ENCODE results near the gene FAM209A. TPM values are rescaled to one million over a fixed set of nuclear protein-coding genes. Genes with fewer than 3 reads are reported as not detected.
A peak's percentile ranks its signal among the peaks of the same experiment; 100 is the strongest.
"Not testable (repeated sequence)": the region's sequence is repeated elsewhere in the genome, so short reads cannot be mapped to it uniquely, and the experiment has no call there.

Gene FAM209A
- total RNA-seq, 1 donor from 2014 or later: not detected

DNA sequence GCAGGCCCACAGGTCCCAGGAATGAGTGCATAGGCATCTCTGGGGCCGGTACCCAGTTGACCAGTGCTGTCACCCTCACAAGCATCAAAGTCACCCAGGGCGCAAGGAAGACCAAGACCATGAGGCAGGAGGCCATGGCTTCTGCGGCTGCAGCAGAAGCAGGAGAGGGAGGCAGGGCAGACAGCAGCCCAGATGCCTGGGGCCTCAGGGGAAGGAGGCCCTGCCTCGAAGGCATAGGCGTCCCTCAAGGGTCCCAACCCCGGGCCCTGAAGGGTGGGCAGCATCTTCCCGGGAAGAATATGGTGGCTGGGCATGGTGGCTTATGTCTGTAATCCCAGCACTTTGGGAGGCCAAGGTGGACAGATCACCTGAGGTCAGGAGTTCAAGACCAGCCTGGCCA is 3.0 kb downstream of the FAM209A start:
- no peak for ATAC-seq
- DNase-seq: no peak
- intact Hi-C loops (cut with micrococcal nuclease): no loop called here

DNA sequence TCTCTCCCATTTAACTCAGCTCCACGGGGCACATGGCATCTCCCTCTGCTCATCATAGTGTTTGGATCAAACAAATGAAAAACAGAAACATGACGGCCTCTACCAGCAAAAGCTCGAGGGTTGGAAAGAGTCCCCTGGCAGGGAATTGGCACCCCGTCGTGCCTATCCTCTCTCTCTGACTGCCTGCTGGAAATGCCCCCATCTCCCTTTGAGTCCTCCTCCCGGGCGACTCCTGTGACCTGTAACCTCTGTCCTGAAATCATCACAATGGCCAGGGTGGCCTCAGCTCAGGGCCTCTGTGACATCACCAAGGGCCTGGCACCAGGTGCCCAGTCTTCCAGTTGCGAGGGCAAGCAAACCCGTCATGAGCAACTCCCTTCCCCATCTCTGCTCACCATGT is 8.4 kb downstream of the FAM209A start, which contains the start of gene FAM209B:
Gene FAM209B, plus strand, starts transcription at position 301 of the 400 bp plus-strand sequence. Its CDS starts 96 bp downstream, at position 397.
- not testable (repeated sequence) for ATAC-seq, DNase-seq

DNA sequence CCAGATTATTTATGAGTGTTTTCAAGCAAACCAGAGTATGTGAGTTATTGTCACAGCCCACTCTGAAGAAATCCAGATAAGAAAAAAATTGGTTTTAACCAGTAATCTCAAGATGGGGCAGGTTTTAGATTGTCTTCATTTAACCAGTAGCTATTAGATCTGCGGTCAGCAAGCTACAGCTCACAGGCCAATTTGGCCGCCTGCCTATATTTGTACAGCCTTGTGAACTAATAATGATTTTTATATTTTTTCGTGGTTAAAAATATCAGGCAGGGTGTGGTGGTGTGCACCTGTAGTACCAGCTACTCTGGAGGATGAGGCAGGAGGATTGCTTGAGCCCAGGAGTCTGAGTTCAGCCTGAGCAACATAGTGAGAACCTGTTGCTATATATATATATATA is 13.5 kb downstream of the FAM209A start:
- DNase-seq (no peak), ATAC-seq (no peak)
- intact Hi-C loops (cut with micrococcal nuclease): no loop called here

More for the DNA sequence above, 8.4 kb downstream of the FAM209A start, which contains the start of gene FAM209B:
- intact Hi-C loops (cut with micrococcal nuclease): not testable (repeated sequence)

DNA sequence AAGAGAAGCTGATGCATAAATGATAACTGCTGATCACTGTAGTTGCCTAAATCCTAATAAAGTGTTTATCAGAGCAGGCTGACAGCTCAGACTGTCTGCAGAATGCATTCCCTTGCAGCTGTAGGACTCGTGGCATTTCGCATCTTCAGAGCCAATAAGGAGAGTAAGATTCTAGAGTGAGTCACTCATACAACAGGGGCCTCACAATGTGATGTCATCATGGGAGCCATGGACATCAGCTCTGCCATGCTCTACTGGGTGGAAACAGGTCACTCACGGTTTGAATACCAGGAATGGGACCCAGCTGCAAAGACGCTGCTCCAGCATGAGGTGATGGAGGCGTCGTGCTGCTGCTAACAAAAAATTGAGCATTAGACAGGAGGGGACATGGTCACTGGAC is 15.9 kb downstream of the FAM209A start:
- intact Hi-C loops (cut with micrococcal nuclease): no loop called here
- no peak for ATAC-seq
- DNase-seq: no peak

DNA sequence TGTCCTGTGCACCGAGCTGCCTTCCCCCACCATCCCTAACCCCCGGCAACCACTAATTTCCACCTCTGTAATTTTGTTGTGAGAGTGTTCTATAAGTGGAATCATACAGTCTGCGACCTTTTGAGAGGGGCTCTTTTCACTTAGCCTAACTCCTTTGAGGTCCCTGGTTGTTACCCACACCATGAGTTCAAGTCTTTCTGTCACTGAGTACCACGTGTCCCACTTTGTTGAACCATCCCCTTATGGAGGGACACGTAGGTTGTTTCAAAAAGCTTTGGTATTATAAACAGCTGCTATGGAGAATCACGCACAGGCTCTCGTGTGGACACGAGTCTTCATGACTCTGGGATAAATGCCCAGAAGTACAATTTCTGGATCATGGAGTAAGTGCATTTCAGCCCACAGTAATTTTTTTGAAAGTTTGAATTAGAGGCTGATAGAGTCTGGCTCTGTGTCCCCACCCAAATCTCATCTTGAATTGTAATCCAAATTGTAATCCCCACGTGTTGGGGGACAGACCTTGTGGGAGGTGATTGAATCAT is 18.0 kb downstream of the FAM209A start:
- ATAC-seq: no peak
- no peak for DNase-seq
- intact Hi-C loops (cut with micrococcal nuclease): no loop called here

DNA sequence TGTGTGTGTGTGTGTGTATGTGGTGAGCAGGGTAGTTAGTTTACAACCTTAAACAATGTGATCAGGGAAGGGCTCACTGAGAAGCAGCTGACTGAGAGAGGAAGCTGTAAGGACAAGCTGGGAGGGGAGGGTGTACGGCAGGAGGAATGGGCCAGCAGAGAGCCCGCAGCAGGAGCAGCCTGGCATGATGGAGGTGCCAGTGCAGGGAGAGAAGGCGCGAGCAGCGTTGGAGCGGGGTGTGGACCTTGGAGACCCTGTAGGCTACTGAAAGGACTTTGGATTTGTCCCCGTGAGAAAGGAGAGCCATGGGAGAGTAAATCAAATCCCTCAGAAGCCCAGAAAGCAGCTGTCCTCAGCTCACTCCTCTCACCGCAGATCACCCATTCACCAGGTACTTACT is 27.0 kb downstream of the FAM209A start:
- no peak for DNase-seq
- intact Hi-C loops (cut with micrococcal nuclease): no loop called here
- no peak for ATAC-seq

DNA sequence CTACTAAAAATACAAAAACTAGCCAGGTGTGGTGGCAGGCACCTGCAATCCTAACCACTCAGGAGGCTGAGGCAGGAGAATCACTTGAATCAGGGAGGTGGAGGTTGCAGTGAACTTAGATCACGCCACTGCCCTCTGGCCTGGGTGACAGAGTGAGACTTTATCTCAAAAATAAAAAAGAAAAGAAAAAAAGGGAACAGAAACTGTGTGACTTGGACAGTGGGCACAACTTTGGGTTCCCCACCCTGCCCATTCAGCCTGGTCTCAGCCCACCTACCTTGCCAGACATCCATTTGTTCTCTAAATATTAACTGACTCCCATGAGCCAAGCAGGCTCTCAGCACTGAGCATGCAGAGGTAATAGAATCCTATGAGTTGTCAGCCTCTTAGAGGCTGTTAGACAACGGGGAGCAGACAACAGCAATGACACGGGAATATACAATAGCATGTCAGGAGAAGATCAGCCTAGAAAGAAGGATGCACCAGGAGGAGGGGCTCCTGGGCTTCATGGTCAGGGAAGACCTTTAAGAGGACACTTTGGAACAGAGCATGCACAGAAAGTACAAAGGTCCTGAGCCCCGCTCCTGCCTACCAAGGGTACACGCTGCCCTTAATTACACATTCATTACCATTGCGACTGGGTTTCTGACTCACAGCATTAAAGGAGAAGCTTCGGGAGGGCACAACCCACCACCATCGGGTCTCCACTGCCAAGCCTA is 28.5 kb downstream of the FAM209A start:
- DNase-seq: no peak
- intact Hi-C loops (cut with micrococcal nuclease): no loop called here
- ATAC-seq: no peak

DNA sequence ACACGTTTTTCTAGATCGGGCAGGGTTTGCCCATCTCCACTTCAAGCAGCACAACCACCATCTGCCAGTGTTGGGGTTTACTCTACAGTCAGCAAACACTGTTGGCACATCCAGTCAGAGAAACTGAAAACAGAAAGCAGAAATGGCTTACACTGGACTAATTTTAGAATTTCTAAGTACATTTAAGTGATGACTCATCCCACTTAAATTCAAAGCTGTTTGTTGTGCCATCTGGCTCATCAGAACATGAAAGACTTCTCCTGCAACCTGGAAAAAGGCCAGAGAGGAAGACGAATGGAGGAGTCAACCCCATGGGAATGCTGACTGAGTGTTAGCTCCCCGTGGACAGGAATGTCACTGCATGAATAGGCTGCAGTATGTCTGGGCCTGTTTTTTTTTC is 30.3 kb downstream of the FAM209A start:
- ATAC-seq: peak; percentile 94
- intact Hi-C loops (cut with micrococcal nuclease): no loop called here

DNA sequence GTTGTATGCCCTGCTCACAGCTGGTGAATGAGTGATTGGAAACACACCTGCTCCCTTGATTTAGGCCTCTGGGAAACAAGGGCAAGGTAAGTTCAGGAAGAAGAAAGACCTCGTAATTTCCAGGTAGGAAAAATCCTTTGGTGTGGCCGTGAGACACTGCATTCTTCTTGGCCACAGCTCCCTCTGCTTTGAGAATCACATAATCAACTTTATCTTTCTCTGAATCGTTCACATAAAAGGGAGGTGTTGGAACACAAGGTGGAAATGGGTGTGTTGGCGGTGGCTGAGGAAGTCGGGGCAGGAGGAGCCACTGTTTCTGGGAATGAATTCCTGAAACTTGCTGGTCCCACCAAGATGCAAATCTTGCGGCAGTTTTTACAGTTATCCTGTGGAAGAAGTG is 34.4 kb downstream of the FAM209A start:
- ATAC-seq: peak; percentile 15
- intact Hi-C loops (cut with micrococcal nuclease): no loop called here
- DNase-seq: no peak

More for the DNA sequence above, 30.3 kb downstream of the FAM209A start:
- no peak for DNase-seq

DNA sequence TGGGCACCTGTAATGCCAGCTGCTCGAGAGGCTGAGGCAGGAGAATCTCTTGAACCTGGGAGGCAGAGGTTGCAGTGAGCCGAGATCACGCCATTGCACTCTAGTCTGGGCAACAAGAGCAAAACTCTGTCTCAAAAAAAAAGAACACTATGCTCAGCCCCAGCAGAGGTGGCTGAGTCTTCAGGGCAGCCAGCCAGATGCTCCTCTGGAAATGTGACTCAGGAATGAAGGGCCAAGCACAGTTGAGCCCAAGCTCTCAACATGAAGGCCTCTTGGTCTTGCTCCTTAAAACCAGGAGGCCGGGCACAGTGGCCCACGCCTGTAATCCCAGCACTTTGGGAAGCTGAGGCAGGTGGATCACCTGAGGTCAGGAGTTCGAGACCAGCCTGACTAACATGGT is 40.0 kb downstream of the FAM209A start:
- ATAC-seq; DNase-seq; intact Hi-C loops (cut with micrococcal nuclease): not testable (repeated sequence)

DNA sequence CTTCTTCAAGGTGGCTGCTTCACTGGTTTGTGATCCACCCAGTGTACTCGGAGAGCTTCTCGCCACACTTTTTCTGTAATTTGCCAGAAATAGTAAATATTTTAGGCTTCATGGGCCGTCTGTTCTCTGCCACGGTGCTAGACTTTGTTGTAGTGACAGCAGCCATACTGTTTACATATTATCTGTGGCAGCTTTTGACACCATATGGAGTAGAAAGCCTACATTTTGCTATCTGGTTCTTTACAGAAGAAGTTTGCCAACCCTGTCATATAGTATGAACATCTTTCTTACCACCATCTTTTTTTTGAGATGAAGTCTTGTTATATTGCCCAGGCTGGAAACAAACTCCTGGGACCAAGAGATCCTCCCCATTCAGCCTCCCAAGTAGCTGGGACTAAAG is 41.0 kb downstream of the FAM209A start:
- intact Hi-C loops (cut with micrococcal nuclease): no loop called here
- ATAC-seq (no peak), DNase-seq (no peak)

DNA sequence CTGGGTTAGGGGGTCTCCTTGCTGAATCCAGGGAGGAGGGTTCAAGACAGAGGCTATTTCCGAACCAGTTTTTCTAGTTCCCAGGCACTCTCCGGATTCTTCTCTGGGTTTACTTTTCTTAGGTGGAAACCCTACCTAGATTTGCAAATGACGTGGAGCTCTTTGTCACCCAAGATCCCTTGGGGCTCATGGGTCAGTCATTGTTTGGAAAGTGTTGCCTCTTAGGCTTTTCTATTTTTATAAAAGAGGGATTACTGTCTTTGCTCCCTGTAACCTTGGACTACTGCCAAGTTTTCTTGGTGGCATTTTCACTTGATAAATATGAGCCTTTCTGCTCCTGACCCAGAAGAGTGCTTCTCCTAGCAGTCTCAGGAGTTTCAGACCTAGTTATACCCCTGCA is 42.1 kb downstream of the FAM209A start:
- intact Hi-C loops (cut with micrococcal nuclease): no loop called here
- ATAC-seq (peak; percentile 54), DNase-seq (no peak)

DNA sequence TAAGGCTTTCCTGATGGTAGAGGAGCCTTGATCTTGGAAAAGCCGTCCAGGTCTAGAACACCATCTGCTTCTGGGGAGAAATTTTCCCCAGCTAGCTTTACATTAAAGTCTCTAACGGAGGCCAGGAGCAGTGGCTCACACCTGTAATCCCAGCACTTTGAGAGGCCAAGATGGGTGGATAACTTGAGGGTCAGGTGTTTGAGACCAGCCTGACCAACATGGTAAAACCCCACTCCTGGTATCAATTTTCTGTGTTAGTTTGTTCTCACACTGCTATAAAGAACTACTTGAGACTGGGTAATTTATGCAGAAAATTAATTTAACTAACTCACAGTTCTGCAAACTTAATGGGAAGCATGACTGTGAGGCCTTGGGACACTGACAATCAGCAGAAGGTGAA is 46.3 kb downstream of the FAM209A start:
- intact Hi-C loops (cut with micrococcal nuclease): no loop called here
- ATAC-seq: no peak

DNA sequence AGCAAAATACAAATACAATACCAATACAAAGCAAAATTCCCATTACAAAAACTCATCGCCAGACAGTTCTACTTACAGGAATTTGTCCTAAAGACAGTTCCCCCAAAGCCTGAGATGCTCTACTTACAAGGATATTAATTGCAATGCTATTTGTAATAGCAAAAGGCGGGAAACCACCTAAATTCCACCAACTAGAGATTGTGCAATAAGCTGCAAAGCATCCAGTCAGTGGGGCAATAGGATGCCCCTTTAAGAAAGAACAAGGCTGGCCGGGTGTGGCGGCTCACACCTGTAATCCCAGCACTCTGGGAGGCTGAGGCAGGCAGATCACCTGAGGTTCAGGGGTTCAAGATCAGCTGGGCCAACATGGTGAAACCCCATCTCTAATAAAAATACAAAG is 47.6 kb downstream of the FAM209A start:
- intact Hi-C loops (cut with micrococcal nuclease): no loop called here
- DNase-seq: no peak
- no peak for ATAC-seq

More for the DNA sequence above, 46.3 kb downstream of the FAM209A start:
- no peak for DNase-seq

DNA sequence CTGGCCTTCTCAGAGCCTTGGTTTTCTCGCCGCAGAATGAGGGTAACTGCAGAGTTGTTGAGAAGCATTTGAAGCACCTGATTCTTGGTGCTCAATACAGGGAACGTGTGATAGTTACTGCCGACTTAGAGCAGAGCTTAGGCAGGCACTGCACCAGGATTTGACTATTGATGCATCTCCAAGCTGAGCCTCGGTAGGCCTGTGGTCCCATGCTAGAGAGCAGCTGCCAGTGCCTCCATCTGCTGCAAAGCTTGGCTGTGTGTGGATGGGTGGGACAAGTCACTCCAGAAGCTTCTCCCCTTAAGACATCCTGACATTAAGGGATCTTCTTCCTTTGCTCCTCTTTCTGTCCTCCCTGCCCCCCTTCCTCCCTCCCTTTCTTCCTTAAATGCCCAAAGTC is 49.4 kb downstream of the FAM209A start:
- ATAC-seq: no peak
- intact Hi-C loops (cut with micrococcal nuclease): no loop called here
- no peak for DNase-seq

DNA sequence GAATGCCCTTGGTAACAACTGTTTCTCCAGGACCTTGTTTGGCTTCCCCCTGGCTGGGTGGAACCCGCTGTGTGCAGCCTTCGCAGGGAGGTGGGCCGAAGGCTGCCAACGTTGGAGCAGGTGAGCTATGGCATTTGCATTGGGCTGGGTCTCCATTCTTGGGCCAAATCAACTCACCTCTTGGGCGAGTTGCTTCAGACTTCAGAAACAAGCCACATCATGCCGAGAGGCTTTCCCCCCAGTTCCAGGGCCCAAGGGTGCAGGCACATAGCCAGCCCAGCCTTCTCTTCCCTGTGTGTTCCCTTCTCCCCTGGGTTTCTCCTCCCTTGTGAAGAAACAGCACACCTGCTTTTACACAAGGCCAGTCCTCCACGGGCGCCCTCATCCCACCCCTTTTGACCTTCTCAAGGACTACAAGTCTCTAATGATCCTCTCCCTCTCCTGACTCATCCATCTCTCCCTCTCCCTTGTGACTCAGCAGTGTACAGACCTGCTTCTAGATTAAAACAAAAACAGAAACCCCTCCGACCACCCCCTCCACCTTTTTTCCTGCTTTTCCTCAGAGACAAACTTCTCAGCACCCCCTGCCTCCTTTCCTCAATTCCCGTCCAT is 50.1 kb downstream of the FAM209A start:
- no peak for DNase-seq
- intact Hi-C loops (cut with micrococcal nuclease): no loop called here
- no peak for ATAC-seq

DNA sequence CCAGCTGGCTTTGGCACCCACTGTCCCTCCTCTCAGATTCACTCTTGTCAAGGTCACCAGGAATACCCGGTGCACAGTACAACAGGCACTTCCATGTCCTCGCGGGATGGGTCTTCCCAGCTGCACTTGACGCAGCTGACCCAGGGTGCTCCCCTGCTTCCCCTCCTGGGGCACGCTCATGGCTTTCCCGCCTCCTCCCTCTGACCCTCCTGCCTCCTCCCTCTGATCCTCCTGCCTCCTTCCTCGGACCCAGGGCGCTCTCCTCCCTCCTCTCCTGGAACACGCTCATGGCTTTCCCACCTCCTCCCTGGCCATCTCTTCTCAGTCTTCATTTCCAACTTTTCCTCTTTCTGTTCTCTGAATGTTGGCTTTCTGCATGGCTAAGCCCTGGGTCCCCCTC is 50.6 kb downstream of the FAM209A start:
- ATAC-seq: no peak
- intact Hi-C loops (cut with micrococcal nuclease): no loop called here

More for the DNA sequence above, 50.6 kb downstream of the FAM209A start:
- DNase-seq: no peak
